PC-9 (cell line): ENCODE results near the gene SMDT1. TPM values are rescaled to one million over a fixed set of nuclear protein-coding genes. Genes with fewer than 3 reads are reported as not detected.

ENCODE experiments used
- BruUV-seq: library from RNA; stranded (reverse); fragments of 400-500 nt; replicated peaks from 2 replicates; lab custom pipeline; 2021; lab: Mats Ljungman, UMichigan
- CTCF ChIA-PET: fragments of 300-600 bp; sonication (Branson Sonifier 250); formaldehyde crosslinking; loops from one replicate; lab custom pipeline; 2022; ENCODE audit warnings: antibody characterized with exemption; lab: Charles Lee
- POLR2A ChIA-PET: fragments of 300-600 bp; sonication (Branson Sonifier 250); formaldehyde crosslinking; loops from one replicate; lab custom pipeline; 2022; ENCODE audit warnings: antibody characterized with exemption; ENCODE audit not compliant: unreplicated experiment; lab: Charles Lee
- DNase-seq, 2 experiments: peaks; one replicate each; pipeline versions ENCODE4 v3.0.0 to v3.0.0-alpha.2; 2015 to 2022; ENCODE audit warnings: mixed read lengths in 1 of 2
- H2AFZ ChIP-seq: fragments of 200-600 bp; sonication (generic); 2 replicates; pipeline ENCODE4 v1.8.1; 2017; ENCODE audit warnings: antibody characterized with exemption
- H3F3A ChIP-seq: fragments of 200-600 bp; sonication (generic); 2 replicates; pipeline ENCODE4 v1.8.1; 2017; ENCODE audit warnings: antibody characterized with exemption, mild to moderate bottlenecking, low read depth; ENCODE audit not compliant: insufficient read depth
- H3K27ac ChIP-seq: fragments of 200-600 bp; sonication (generic); 2 replicates; pipeline ENCODE4 v1.6.1; 2016; ENCODE audit warnings: mixed run types
- H3K27me3 ChIP-seq: fragments of 200-600 bp; sonication (generic); 2 replicates; pipeline ENCODE4 v1.6.1; 2016; ENCODE audit warnings: low read depth, mixed run types; ENCODE audit not compliant: insufficient read depth
- H3K36me3 ChIP-seq: fragments of 200-600 bp; sonication (generic); 2 replicates; pipeline ENCODE4 v1.6.1; 2016; ENCODE audit warnings: low read depth, mixed run types
- H3K4me1 ChIP-seq: fragments of 200-600 bp; sonication (generic); replicated peaks from 2 replicates; pipeline ENCODE4 v1.6.1; 2016; ENCODE audit warnings: mixed run types; ENCODE audit not compliant: insufficient read depth
- H3K4me2 ChIP-seq: fragments of 200-600 bp; sonication (generic); 2 replicates; pipeline ENCODE4 v1.6.1; 2017; ENCODE audit warnings: mixed run types
- H3K4me3 ChIP-seq: fragments of 200-600 bp; sonication (generic); 2 replicates; pipeline ENCODE4 v1.6.1; 2016; ENCODE audit warnings: mixed run types
- H3K79me2 ChIP-seq: fragments of 200-600 bp; sonication (generic); 2 replicates; pipeline ENCODE4 v1.6.1; 2017; ENCODE audit warnings: low read depth, mixed run types
- H3K9me2 ChIP-seq: fragments of 200-600 bp; sonication (generic); 2 replicates; pipeline ENCODE4 v1.8.1; 2017; ENCODE audit warnings: mild to moderate bottlenecking; ENCODE audit not compliant: insufficient read depth
- H3K9me3 ChIP-seq: fragments of 200-600 bp; sonication (generic); 2 replicates; pipeline ENCODE4 v1.8.1; 2016; ENCODE audit warnings: low read depth; ENCODE audit not compliant: insufficient read depth
- H4K20me1 ChIP-seq: fragments of 200-600 bp; sonication (generic); 2 replicates; pipeline ENCODE4 v1.8.1; 2017; ENCODE audit not compliant: insufficient read depth
- CTCF ChIP-seq: fragments of 200-600 bp; sonication (generic); conservative IDR thresholded peaks from 2 replicates; pipeline ENCODE4 v1.6.1; 2017; ENCODE audit warnings: mixed run types, antibody characterized with exemption, mild to moderate bottlenecking, moderate library complexity
- EZH2 ChIP-seq: fragments of 200-600 bp; sonication (generic); IDR thresholded peaks from 2 replicates; pipeline ENCODE4 v1.8.0; 2017; ENCODE audit warnings: antibody characterized with exemption, low read depth
- intact Hi-C: fragments of 100-400 bp; cut with micrococcal nuclease; formaldehyde crosslinking; loops from one replicate; pipeline ENCODE4 v1.10.0; 2022; ENCODE audit not compliant: unreplicated experiment
- total RNA-seq: library from RNA; stranded (reverse); gene quantifications from 2 replicates; pipeline ENCODE4 v1.2.3, GENCODE V29; 2021

The SMDT1 gene
- total RNA-seq, 1 experiment from 2014 or later = 55.3 TPM

GRCh38 chr22:42035256-42035655, 44.2 kb upstream of the SMDT1 start:
- no peaks in the 10 kb centered on the region for H4K20me1 ChIP-seq
- no peak overlapping the region for H3K27ac ChIP-seq
- no peaks in the 10 kb centered on the region for H3K4me1 ChIP-seq
- intact Hi-C loops = no loop called here
- H3K9me2 ChIP-seq = no peaks in the 10 kb centered on the region; the same call in 1 of the 2 replicates
- no TSS peak for BruUV-seq
- H3K4me2 ChIP-seq = no peak overlapping the region
- no peaks in the 10 kb centered on the region for H3K79me2 ChIP-seq
- POLR2A ChIA-PET = no interaction called here
- H3K36me3 ChIP-seq = no peaks in the 10 kb centered on the region
- H3K9me3 ChIP-seq = peaks cover 6% of the 10 kb centered on the region; the same call in 1 of the 2 replicates
- no peaks in the 10 kb centered on the region for H3F3A ChIP-seq
- no peaks in the 10 kb centered on the region for H3K27me3 ChIP-seq
- TF ChIP-seq EZH2 (no peak), CTCF (no peak)
- DNase-seq = no peak
- no peak overlapping the region for H3K4me3 ChIP-seq
- CTCF ChIA-PET = no interaction called here
- no peak overlapping the region for H2AFZ ChIP-seq

GRCh38 chr22:42039271-42039670, 40.2 kb upstream of the SMDT1 start:
- H3K9me2 ChIP-seq = no peaks in the 10 kb centered on the region; the same call in 1 of the 2 replicates
- no peaks in the 10 kb centered on the region for H3F3A ChIP-seq
- H3K27ac ChIP-seq = no peak overlapping the region
- no TSS peak for BruUV-seq
- H3K4me3 ChIP-seq = no peak overlapping the region
- DNase-seq = no peak
- H3K4me2 ChIP-seq = no peak overlapping the region
- H3K4me1 ChIP-seq = no peaks in the 10 kb centered on the region
- H3K27me3 ChIP-seq = no peaks in the 10 kb centered on the region
- peaks cover 7% of the 10 kb centered on the region for H3K9me3 ChIP-seq
- H3K79me2 ChIP-seq = no peaks in the 10 kb centered on the region
- POLR2A ChIA-PET = no interaction called here
- H4K20me1 ChIP-seq = no peaks in the 10 kb centered on the region
- CTCF ChIA-PET = no interaction called here
- no peak overlapping the region for H2AFZ ChIP-seq
- no peaks in the 10 kb centered on the region for H3K36me3 ChIP-seq
- TF ChIP-seq EZH2 = no peak
- TF ChIP-seq CTCF = no peak
- intact Hi-C loops = no loop called here

GRCh38 chr22:42041784-42042183, 37.7 kb upstream of the SMDT1 start:
- Histone ChIP-seq H3K4me3 (no peak overlapping the region), H3K4me2 (no peak overlapping the region), H3K36me3 (no peaks in the 10 kb centered on the region), H3F3A (no peaks in the 10 kb centered on the region), H3K79me2 (no peaks in the 10 kb centered on the region), H3K27ac (no peak overlapping the region), H3K27me3 (no peaks in the 10 kb centered on the region), H3K9me2 (no peaks in the 10 kb centered on the region; the same call in 1 of the 2 replicates), H4K20me1 (no peaks in the 10 kb centered on the region), H3K9me3 (peaks cover 7% of the 10 kb centered on the region), H2AFZ (no peak overlapping the region), H3K4me1 (no peaks in the 10 kb centered on the region)
- TF ChIP-seq EZH2 (no peak), CTCF (no peak)
- intact Hi-C loops = no loop called here
- DNase-seq = no peak
- ChIA-PET CTCF (no interaction called here), POLR2A (no interaction called here)
- no TSS peak for BruUV-seq
